Neural cell (in vitro differentiated cells): Measurements from ENCODE around the gene AMPH. TPM values are rescaled to one million over a fixed set of nuclear protein-coding genes. Genes with fewer than 3 reads are reported as not detected.

Experiments
- H2AFZ ChIP-seq: fragments of 200-600, 300-800 bp; sonication (generic), shearing (Covaris generic); 2 replicates; pipeline ENCODE4 v1.6.0; 2014; ENCODE audit warnings: low read depth, mild to moderate bottlenecking, antibody characterized with exemption, low read length, moderate library complexity
- H3F3A ChIP-seq: fragments of 200-600 bp; shearing (Covaris generic); 2 replicates; pipeline ENCODE4 v1.6.1; 2016; ENCODE audit warnings: mild to moderate bottlenecking, moderate library complexity, mixed read lengths, antibody characterized with exemption, low read length; ENCODE audit not compliant: insufficient read depth, poor library complexity, severe bottlenecking
- H3K27ac ChIP-seq: fragments of 200-600, 300-800 bp; sonication (generic), shearing (Covaris generic); 2 replicates; pipeline ENCODE4 v1.5.1; 2014; ENCODE audit warnings: mild to moderate bottlenecking, low read length, moderate library complexity
- H3K27me3 ChIP-seq: fragments of 300-800, 200-600 bp; sonication (generic), shearing (Covaris generic); 2 replicates; pipeline ENCODE4 v1.6.0; 2014; ENCODE audit warnings: mild to moderate bottlenecking, low read depth, low read length, moderate library complexity; ENCODE audit not compliant: insufficient read depth
- H3K36me3 ChIP-seq: fragments of 300-800, 200-600 bp; sonication (generic), shearing (Covaris generic); 2 replicates; pipeline ENCODE4 v1.5.1; 2014; ENCODE audit warnings: mild to moderate bottlenecking, antibody characterized with exemption, low read length, moderate library complexity; ENCODE audit not compliant: insufficient read depth
- H3K4me2 ChIP-seq: fragments of 300-800, 200-600 bp; sonication (generic), shearing (Covaris generic); 2 replicates; pipeline ENCODE4 v1.6.0; 2014; ENCODE audit warnings: mild to moderate bottlenecking, low read length
- H3K4me3 ChIP-seq: fragments of 300-800, 200-600 bp; sonication (generic), shearing (Covaris generic); 2 replicates; pipeline ENCODE4 v1.5.1; 2014; ENCODE audit warnings: mild to moderate bottlenecking, low read length, moderate library complexity
- H3K79me2 ChIP-seq: fragments of 200-600 bp; shearing (Covaris generic); replicated peaks from 2 replicates; pipeline ENCODE4 v1.6.0; 2014; ENCODE audit warnings: mild to moderate bottlenecking, low read length, moderate library complexity; ENCODE audit not compliant: insufficient read depth
- H3K9ac ChIP-seq: fragments of 300-800, 200-600 bp; sonication (generic), shearing (Covaris generic); 2 replicates; pipeline ENCODE4 v1.6.1; 2016; ENCODE audit warnings: mild to moderate bottlenecking, low read length, mixed read lengths
- H3K9me2 ChIP-seq: fragments of 200-600 bp; shearing (Covaris generic); 2 replicates; pipeline ENCODE4 v1.6.1; 2016; ENCODE audit warnings: mild to moderate bottlenecking, low read length, mixed read lengths; ENCODE audit not compliant: insufficient read depth
- H3K9me3 ChIP-seq: fragments of 200-600, 300-800 bp; sonication (generic), shearing (Covaris generic); 2 replicates; pipeline ENCODE4 v1.6.1; 2016; ENCODE audit warnings: mild to moderate bottlenecking, mixed run types, low read length, moderate library complexity, mixed read lengths
- H4K20me1 ChIP-seq: fragments of 200-600 bp; shearing (Covaris generic); 2 replicates; pipeline ENCODE4 v1.6.1; 2016; ENCODE audit warnings: mild to moderate bottlenecking, mixed run types; ENCODE audit not compliant: insufficient read depth
- CTCF ChIP-seq: fragments of 450-650 bp; IDR thresholded peaks from 2 replicates; pipeline ENCODE4 v1.5.1; 2014; ENCODE audit warnings: antibody characterized with exemption, mild to moderate bottlenecking, moderate library complexity; ENCODE audit not compliant: poor library complexity, severe bottlenecking
- EP300 ChIP-seq: fragments of 450-650 bp; conservative IDR thresholded peaks from 2 replicates; pipeline ENCODE4 v1.6.1; 2014; ENCODE audit warnings: antibody characterized with exemption, mild to moderate bottlenecking, moderate library complexity; ENCODE audit not compliant: poor library complexity, severe bottlenecking
- EZH2 ChIP-seq: fragments of 200-600, 300-800 bp; shearing (Covaris generic), sonication (generic); IDR thresholded peaks from 2 replicates; pipeline ENCODE4 v1.6.1; 2014; ENCODE audit warnings: antibody characterized with exemption, low read length, borderline replicate concordance, mild to moderate bottlenecking; ENCODE audit not compliant: insufficient read depth, poor library complexity, severe bottlenecking
- MXI1 ChIP-seq: fragments of 450-650 bp; conservative IDR thresholded peaks from 2 replicates; pipeline ENCODE4 v1.6.1; 2014; ENCODE audit warnings: antibody characterized with exemption, mild to moderate bottlenecking; ENCODE audit not compliant: poor library complexity, severe bottlenecking
- POLR2AphosphoS5 ChIP-seq: IDR thresholded peaks from 2 replicates; pipeline ENCODE4 v1.6.1; 2012
- RAD21 ChIP-seq: fragments of 450-650 bp; conservative IDR thresholded peaks from 2 replicates; pipeline ENCODE4 v1.6.1; 2014; ENCODE audit warnings: antibody characterized with exemption, mild to moderate bottlenecking, moderate library complexity
- REST ChIP-seq: IDR thresholded peaks from 2 replicates; pipeline ENCODE4 v1.6.1; 2012; ENCODE audit warnings: borderline replicate concordance
- SMC3 ChIP-seq: fragments of 450-650 bp; conservative IDR thresholded peaks from 2 replicates; pipeline ENCODE4 v1.6.1; 2014; ENCODE audit warnings: antibody characterized with exemption, mild to moderate bottlenecking, moderate library complexity; ENCODE audit not compliant: poor library complexity
- TAF1 ChIP-seq: IDR thresholded peaks from 2 replicates; pipeline ENCODE4 v1.6.1; 2012; ENCODE audit warnings: low read depth
- polyA plus RNA-seq: library from polyadenylated mRNA; depleted of rRNA; stranded (reverse); fragments of >200 nt; gene quantifications from 2 replicates; pipeline ENCODE4 v1.2.3, GENCODE V29; 2014

The AMPH gene
- polyA plus RNA-seq, 1 donor from 2014 or later, result 33.7 TPM

- TF ChIP-seq EZH2, result no peak
- TF ChIP-seq RAD21, result no peak
- TF ChIP-seq REST, result no peak
- no peak for TF ChIP-seq SMC3
- no peak for TF ChIP-seq POLR2AphosphoS5
- TF ChIP-seq CTCF, result no peak
- no peak for TF ChIP-seq EP300
- no peak for TF ChIP-seq MXI1
- no peak for TF ChIP-seq TAF1
- Histone ChIP-seq H3K4me3 (no peak overlapping the region), H3F3A (no peaks in the 10 kb centered on the region), H3K4me2 (no peak overlapping the region), H3K27me3 (no peaks in the 10 kb centered on the region), H4K20me1 (no peaks in the 10 kb centered on the region), H2AFZ (no peak overlapping the region), H3K9me3 (no peaks in the 10 kb centered on the region), H3K79me2 (no peaks in the 10 kb centered on the region), H3K36me3 (no peaks in the 10 kb centered on the region), H3K9ac (no peak overlapping the region), H3K27ac (no peak overlapping the region), H3K9me2 (no peaks in the 10 kb centered on the region)
These were observed 96.1 kb downstream of the AMPH start for GRCh38 chr7:38535073-38535472.

- no peak overlapping the region for H3K4me3 ChIP-seq
- H2AFZ ChIP-seq, result no peak overlapping the region
- no peak overlapping the region for H3K27ac ChIP-seq
- no peaks in the 10 kb centered on the region for H3K9me3 ChIP-seq
- H3F3A ChIP-seq, result no peaks in the 10 kb centered on the region
- no peaks in the 10 kb centered on the region for H3K9me2 ChIP-seq
- H3K4me2 ChIP-seq, result no peak overlapping the region
- H3K36me3 ChIP-seq, result no peaks in the 10 kb centered on the region
- TF ChIP-seq POLR2AphosphoS5 (no peak), EZH2 (no peak), MXI1 (no peak)
- H3K9ac ChIP-seq, result no peak overlapping the region
- no peaks in the 10 kb centered on the region for H3K27me3 ChIP-seq
- H4K20me1 ChIP-seq, result no peaks in the 10 kb centered on the region
- H3K79me2 ChIP-seq, result no peaks in the 10 kb centered on the region
These were observed 105.3 kb downstream of the AMPH start for GRCh38 chr7:38525857-38526256.

GRCh38 chr7:38524786-38525185 lies 106.4 kb downstream of the AMPH start:
- no peaks in the 10 kb centered on the region for H3K9me3 ChIP-seq
- no peak overlapping the region for H2AFZ ChIP-seq

More at GRCh38 chr7:38524786-38525185, 106.4 kb downstream of the AMPH start:
- H3K9me2 ChIP-seq, result no peaks in the 10 kb centered on the region
- no peak overlapping the region for H3K4me2 ChIP-seq
- H3K27me3 ChIP-seq, result no peaks in the 10 kb centered on the region
- H3K27ac ChIP-seq, result no peak overlapping the region
- no peak for TF ChIP-seq EZH2
- no peak for TF ChIP-seq TAF1
- TF ChIP-seq RAD21, result no peak
- no peak for TF ChIP-seq EP300
- no peak for TF ChIP-seq POLR2AphosphoS5
- TF ChIP-seq CTCF, result no peak
- no peak for TF ChIP-seq SMC3
- TF ChIP-seq MXI1, result no peak
- no peak for TF ChIP-seq REST
- no peaks in the 10 kb centered on the region for H4K20me1 ChIP-seq
- H3F3A ChIP-seq, result no peaks in the 10 kb centered on the region
- no peaks in the 10 kb centered on the region for H3K79me2 ChIP-seq
- H3K36me3 ChIP-seq, result no peaks in the 10 kb centered on the region
- no peak overlapping the region for H3K9ac ChIP-seq
- no peak overlapping the region for H3K4me3 ChIP-seq
